ENCODE data around the gene SRGN. TPM values are rescaled to one million over a fixed set of nuclear protein-coding genes. Genes with fewer than 3 reads are reported as not detected.

The SRGN gene
- polyA plus RNA-seq, 3 donors, result 1,724 to 3,407 (median 1,859) TPM

DNA sequence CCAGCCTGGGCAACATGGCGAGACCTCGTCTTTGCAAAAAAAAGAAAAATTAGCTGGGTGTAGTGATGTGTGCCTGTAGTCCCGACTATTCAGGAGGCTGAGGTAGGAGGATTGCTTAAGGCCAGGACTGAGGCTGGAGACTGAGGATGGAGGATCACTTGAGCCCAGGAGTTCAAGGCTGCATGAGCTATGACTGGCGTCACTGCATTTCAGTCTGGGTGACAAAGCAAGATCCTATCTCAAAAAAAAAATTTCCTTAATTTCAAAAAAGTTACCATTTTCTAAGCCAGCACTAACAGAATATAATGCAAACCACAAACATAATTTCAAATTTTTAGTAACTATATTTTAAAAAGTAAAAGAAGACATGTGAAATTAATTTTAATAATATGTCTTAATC is 13.4 kb upstream of the SRGN start:
- Histone ChIP-seq H3K4me2 (replicated peaks; ENCODE audit: extremely low read depth, low read length, poor library complexity, severe bottlenecking) (no peak overlapping the region), H3K4me3 (replicated peaks in 1 of 3; ENCODE audit: low read depth in 2 of 3, low read length in 3 of 3) (peak overlapping the region in 1 of 3 experiments; percentile 35), H4K20me1 (ENCODE audit: insufficient read depth, low read length) (no peaks in the 10 kb centered on the region), H3K9ac (ENCODE audit: insufficient read depth, low read length, poor library complexity, severe bottlenecking) (no peak overlapping the region), H3K27me3 (ENCODE audit: control insufficient read depth in 2 of 2, insufficient read depth in 2 of 2, low read length in 2 of 2) (no peaks in the 10 kb centered on the region), H3K36me3 (replicated peaks in 1 of 2; ENCODE audit: control insufficient read depth in 1 of 2, insufficient read depth in 2 of 2, low read length in 2 of 2) (no peaks in the 10 kb centered on the region), H3K4me1 (ENCODE audit: control insufficient read depth in 1 of 2, insufficient read depth in 2 of 2, low read length in 2 of 2) (peaks cover 44 to 55% of the 10 kb centered on the region in 2 donors), H2AFZ (ENCODE audit: insufficient read depth, low read depth, low read length, poor library complexity, severe bottlenecking) (no peak overlapping the region), H3K79me2 (ENCODE audit: insufficient read depth, low read length) (peaks cover 79% of the 10 kb centered on the region), H3K27ac (ENCODE audit: low read depth in 1 of 2, low read length in 2 of 2) (peak overlapping the region; percentile 31 to 69), H3K9me3 (replicated peaks in 1 of 2; ENCODE audit: control insufficient read depth in 1 of 2, insufficient read depth in 1 of 2, low read length in 2 of 2) (no peaks in the 10 kb centered on the region)
- Mint-ChIP-seq H3K4me3 (no peak overlapping the region), H3K4me1 (peaks cover 52% of the 10 kb centered on the region), H3K27ac (peak overlapping the region; percentile 78 to 92 (median 87)), H3K27me3 (ENCODE audit: low read depth in 3 of 3) (peaks cover 0 to 1% (median 0%) of the 10 kb centered on the region in 3 donors), H3K36me3 (no peaks in the 10 kb centered on the region), H3K9me3 (no peaks in the 10 kb centered on the region)
- intact Hi-C loops (cut with micrococcal nuclease), result no loop called here
- peak in 1 of 3 donors; percentile 69 for DNase-seq
- TF ChIP-seq, protein P1, sequence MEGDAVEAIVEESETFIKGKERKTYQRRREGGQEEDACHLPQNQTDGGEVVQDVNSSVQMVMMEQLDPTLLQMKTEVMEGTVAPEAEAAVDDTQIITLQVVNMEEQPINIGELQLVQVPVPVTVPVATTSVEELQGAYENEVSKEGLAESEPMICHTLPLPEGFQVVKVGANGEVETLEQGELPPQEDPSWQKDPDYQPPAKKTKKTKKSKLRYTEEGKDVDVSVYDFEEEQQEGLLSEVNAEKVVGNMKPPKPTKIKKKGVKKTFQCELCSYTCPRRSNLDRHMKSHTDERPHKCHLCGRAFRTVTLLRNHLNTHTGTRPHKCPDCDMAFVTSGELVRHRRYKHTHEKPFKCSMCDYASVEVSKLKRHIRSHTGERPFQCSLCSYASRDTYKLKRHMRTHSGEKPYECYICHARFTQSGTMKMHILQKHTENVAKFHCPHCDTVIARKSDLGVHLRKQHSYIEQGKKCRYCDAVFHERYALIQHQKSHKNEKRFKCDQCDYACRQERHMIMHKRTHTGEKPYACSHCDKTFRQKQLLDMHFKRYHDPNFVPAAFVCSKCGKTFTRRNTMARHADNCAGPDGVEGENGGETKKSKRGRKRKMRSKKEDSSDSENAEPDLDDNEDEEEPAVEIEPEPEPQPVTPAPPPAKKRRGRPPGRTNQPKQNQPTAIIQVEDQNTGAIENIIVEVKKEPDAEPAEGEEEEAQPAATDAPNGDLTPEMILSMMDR (IDR thresholded peaks at IDR 0.05), result no peak
- WGBS (ENCODE audit: insufficient coverage), result 60% methylated on average over 1 of the region's 4 CpGs

DNA sequence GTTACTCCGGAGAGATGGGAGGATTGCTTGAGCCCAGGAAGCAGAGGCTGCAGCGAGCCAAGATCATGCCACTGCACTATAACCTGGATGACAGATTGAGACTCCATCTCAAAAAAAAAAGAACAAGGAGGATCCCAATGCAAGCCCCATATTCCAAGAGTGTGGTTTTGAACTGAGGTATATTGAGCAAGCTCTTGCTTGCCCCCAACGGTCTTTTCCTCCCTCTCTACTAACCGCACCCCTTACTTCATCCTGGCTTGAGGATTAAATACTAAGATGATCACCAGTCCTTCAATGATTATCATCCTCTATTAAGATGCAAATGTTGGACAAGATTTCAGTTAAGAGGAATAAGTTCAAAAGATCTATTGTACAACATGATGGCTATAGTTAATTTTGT is 12.5 kb upstream of the SRGN start:
- H3K27ac Mint-ChIP-seq, result peak overlapping the region; percentile 49 to 93 (median 76)
- H3K4me1 Mint-ChIP-seq, result peaks cover 55% of the 10 kb centered on the region
- WGBS (ENCODE audit: insufficient coverage), result 3% methylated on average over 4 of the region's 4 CpGs
- peak overlapping the region in 1 of 2 donors; percentile 72 for H3K27ac ChIP-seq (ENCODE audit: low read depth in 1 of 2, low read length in 2 of 2)
- H2AFZ ChIP-seq (ENCODE audit: insufficient read depth, low read depth, low read length, poor library complexity, severe bottlenecking), result peak overlapping the region; percentile 53
- H3K79me2 ChIP-seq (ENCODE audit: insufficient read depth, low read length), result peaks cover 79% of the 10 kb centered on the region
- H3K4me3 ChIP-seq (replicated peaks in 1 of 3; ENCODE audit: low read depth in 2 of 3, low read length in 3 of 3), result peak overlapping the region in 1 of 3 experiments; percentile 7
- H4K20me1 ChIP-seq (ENCODE audit: insufficient read depth, low read length), result no peaks in the 10 kb centered on the region
- peak overlapping the region in 1 of 2 donors; percentile 35 for H3K4me3 Mint-ChIP-seq
- intact Hi-C loops (cut with micrococcal nuclease), result loop anchor here in 1 of 2 donors (5.0 kb wide), 1 partner anchor 43 kb away; no protein-coding TSS in a partner anchor
- no peaks in the 10 kb centered on the region for H3K27me3 ChIP-seq (ENCODE audit: control insufficient read depth in 2 of 2, insufficient read depth in 2 of 2, low read length in 2 of 2)
- no peaks in the 10 kb centered on the region for H3K36me3 Mint-ChIP-seq
- H3K9me3 ChIP-seq (replicated peaks in 1 of 2; ENCODE audit: control insufficient read depth in 1 of 2, insufficient read depth in 1 of 2, low read length in 2 of 2), result no peaks in the 10 kb centered on the region
- H3K4me1 ChIP-seq (ENCODE audit: control insufficient read depth in 1 of 2, insufficient read depth in 2 of 2, low read length in 2 of 2), result peaks cover 49 to 55% of the 10 kb centered on the region in 2 donors
- H3K4me2 ChIP-seq (replicated peaks; ENCODE audit: extremely low read depth, low read length, poor library complexity, severe bottlenecking), result peak overlapping the region; percentile 25
- H3K9me3 Mint-ChIP-seq, result no peaks in the 10 kb centered on the region
- DNase-seq, result no peak
- H3K9ac ChIP-seq (ENCODE audit: insufficient read depth, low read length, poor library complexity, severe bottlenecking), result no peak overlapping the region
- H3K27me3 Mint-ChIP-seq (ENCODE audit: low read depth in 3 of 3), result peaks cover 0 to 1% (median 0%) of the 10 kb centered on the region in 3 donors
- H3K36me3 ChIP-seq (replicated peaks in 1 of 2; ENCODE audit: control insufficient read depth in 1 of 2, insufficient read depth in 2 of 2, low read length in 2 of 2), result no peaks in the 10 kb centered on the region
- TF ChIP-seq, protein P1 (IDR thresholded peaks at IDR 0.05), result no peak

Measured in CD14-positive monocyte (primary cell).